GM21723 (cell line): ENCODE results near the gene AZU1.

Experiments
- ATAC-seq: cut with Tn5 transposase; IDR thresholded peaks from one replicate; pipeline ENCODE4 v1.9.1; 2021; ENCODE audit warnings: mild to moderate bottlenecking, moderate library complexity; ENCODE audit not compliant: unreplicated experiment

AZU1 gene

DNA sequence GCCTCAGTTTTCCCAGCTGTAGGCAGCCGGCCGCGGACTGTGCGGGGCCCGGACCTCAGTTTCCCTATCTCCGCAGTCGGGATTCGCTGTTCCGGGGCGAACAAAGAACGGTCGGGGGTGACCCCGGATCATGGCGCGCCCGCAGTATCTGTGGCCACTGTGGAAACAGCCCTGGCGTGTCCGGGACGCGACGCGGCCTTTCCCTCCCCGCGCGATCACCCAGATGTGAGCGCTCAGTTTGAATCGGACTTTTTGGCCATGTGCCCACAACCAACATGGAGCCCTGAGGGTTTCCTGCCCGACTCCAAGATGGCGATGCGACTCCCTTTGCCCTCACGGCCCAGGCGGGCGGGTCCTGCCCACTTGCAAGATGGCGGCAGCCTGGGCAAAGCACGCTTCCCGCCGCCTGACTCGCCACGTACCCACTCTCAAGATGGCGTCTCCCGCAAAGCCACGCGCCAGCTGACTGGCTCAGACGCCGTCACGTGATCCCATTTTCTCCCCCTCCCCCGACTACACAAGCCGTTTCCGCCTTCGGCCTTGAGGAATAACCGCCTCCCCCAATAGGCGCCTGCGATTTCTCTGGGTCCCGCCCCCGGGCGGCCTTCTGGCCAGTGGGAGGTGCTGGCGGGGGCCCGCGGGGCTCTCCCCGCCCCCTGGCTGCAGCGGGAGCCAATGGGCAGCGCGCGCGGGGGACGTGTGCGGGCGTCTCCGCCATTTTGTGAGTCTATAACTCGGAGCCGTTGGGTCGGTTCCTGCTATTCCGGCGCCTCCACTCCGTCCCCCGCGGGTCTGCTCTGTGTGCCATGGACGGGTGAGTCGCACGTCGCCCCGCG lies 30.7 kb upstream of the AZU1 start, which contains the start of gene PTBP1:
Gene PTBP1 (plus strand): TSS at position 761 of the 836 bp plus-strand sequence. CDS start 46 bp downstream, at position 807.
- peak; percentile 76 for ATAC-seq

DNA sequence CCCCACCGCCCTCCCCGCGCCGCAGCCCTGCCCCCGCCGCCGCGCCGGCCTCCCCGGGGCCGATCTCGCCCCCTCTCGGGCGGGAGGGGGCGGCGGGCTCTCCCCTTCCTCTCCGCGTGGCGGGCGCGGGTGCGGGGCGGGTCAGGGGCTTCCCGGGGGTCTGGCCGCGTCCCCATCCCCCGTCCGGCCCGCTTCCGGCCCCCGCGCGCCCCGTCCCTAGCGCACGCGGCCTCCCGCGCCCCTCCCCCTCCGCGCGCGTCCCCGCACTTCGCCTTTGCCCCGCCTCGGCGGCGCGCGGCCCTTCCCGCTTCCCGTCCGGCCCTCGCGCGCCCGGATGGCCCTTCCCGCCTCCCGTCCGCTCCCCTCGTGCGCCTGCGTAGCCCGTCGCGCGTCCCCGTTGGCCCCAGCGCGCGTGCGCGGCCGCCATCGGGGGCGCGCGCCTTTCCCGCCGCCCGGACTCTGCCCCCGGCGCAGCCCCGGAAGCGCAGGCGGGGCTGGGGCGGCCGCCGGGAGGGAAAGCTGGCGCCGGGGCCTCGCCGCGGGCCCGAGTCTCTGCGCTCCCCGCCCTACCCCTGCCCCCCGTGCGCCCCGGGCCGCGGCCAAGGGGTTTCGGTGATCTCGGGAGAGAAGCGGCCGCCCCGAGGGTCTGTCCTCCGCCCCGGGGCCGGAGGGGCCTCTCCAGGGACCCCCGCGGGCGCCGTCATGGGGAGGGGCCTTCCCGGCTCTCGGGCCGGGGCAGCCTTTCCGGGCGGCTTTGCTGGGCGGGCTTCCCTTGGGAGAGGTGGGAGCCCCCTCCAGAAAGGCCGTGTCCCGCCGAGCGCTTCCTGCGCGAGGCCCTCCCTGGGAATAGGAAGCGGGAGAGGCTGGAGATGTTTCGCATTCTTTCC lies 29.9 kb upstream of the AZU1 start:
- ATAC-seq, result peak; percentile 32

DNA sequence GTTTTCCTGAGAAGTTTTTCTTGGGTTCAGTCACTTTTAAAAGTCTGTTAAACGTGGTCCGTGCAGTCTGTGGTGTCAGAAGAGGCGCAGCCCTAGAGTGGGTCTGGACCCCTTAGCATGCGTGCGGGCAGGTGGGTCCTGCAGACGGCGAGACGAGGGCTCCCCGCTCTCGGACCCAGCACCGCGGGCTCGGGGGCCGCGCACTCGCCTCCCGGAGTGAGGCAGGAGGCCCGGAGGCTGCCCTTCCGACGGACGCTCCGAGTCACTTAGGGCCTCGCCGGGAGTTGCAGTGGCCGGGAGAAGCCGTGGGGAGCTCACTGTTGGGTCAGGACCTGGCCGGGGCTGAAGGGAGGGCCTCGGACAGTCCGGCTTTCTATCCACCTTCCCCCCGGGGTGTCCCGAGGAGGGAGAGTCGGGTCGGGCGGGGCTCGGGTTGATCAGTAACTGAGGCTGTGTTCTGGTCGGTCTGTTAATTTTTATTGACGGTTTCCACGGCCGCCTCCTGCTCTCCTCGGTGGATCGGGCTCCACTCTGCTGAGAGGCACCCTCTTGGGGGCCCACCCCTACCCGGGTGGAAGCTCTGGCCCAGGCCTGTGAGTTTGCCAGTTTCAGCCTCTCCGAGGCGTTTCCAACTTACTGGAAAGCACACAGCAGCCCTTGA lies 29.1 kb upstream of the AZU1 start:
- ATAC-seq, result no peak

DNA sequence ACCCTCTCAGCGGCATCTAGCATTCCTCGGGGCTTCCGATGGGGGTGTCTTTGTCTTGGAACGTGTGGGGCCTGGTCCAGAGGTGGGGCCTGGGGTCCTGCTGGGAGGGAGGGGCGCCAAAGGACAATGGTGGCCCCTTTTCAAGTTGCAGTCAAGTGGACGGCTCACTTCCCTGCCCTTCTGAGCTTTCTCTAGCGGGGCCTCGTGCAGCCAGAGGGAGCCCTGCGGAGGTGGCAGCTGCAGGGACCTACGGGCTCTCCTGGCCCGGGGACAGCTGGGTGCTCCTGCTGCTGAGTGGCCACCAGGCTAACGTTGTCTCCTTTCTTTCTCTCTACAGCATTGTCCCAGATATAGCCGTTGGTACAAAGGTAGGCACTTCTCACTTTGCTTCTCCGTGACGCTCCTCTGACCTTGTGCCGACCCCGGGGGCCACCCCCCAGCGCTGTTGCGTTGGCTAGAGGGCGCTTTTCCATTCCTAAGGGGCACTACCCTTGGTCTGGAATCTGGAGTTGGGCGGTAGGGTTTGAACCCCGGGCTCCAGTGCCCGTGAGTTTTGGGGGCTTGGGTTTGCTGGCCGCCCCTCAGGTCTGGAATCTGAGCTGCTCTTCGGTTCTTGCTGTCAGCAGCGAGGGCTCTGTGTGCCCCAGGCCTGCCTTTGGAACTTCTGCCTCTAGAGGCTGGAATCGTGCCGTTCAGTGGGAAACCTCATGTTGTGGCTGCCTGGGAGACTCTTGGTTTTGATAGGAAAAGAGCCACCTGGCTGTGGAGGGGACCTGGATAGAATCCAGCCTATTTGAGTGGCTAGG lies 28.4 kb upstream of the AZU1 start:
- no peak for ATAC-seq

DNA sequence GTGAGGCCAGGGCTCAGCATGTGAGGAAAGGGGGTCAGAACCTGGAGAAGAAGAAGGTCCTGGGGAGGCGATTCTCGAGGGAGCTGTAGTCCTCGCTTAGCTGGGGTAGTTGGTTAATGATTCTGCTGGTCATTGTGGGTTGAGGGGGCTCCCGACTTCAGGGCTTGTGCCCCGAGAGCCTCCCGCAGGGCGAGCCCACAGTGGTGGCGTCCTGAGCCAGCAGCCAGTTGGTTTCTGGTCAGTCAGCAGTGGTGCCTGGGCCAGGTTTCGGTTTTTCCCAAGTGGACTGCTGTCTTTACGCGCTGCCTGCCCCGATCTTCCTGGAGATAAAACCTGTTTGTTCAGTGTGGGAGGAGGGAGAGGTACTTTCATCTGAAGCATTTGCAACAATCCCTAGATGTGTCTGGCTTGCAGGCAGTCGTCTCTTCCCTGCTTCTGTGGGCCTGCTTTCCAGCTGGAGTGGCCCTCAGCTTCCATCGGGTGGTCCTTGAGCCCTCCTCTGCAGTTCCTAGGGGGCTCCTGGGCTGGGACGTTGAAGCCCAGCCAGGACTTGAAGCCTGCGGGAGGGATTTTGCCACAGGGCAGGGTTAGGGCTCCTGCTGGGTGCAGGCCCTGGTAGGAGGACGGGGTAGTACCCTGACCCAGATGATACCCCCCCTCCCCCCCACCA lies 27.1 kb upstream of the AZU1 start:
- ATAC-seq, result no peak

DNA sequence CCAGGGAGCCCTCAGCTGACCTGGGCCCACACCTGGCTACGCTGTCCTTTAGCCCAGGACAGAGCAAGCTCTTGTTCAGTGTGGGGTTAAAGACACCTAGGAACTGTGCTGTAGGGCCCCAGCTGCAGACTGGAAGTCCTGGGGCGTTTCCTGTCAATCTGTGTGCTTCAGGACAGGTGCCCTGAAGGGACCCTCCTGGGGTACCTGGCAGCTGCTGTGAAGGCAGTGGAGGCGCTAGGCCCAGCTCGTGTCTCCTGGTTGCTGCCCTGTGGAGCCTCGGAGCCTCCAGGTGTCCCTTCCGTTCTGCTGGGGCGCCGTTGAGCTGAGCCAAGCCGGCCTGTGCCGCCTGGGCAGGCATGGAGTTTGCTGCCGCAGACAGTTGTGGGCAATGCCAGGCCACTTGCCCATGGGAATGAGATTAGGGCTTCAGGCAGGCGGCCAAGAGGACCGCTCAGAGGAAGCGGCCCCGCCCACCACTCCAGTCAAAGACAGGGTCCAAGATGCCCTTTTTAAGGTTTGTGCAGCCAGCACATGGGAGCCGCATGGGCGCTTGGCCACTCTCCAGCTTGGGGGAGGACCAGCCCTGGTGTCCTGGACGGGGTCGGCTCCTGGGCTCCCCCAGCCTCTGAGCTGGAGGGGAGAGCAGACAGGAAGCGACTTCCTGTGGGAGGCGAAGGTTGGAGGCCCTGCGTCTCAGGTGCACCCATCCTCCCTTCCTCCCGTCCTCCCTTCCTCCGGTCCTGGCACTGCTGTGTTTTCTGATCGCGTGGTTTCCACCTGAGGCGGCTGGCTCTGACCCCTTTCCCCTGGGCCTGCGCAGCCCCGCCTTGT lies 26.4 kb upstream of the AZU1 start:
- ATAC-seq, result no peak

DNA sequence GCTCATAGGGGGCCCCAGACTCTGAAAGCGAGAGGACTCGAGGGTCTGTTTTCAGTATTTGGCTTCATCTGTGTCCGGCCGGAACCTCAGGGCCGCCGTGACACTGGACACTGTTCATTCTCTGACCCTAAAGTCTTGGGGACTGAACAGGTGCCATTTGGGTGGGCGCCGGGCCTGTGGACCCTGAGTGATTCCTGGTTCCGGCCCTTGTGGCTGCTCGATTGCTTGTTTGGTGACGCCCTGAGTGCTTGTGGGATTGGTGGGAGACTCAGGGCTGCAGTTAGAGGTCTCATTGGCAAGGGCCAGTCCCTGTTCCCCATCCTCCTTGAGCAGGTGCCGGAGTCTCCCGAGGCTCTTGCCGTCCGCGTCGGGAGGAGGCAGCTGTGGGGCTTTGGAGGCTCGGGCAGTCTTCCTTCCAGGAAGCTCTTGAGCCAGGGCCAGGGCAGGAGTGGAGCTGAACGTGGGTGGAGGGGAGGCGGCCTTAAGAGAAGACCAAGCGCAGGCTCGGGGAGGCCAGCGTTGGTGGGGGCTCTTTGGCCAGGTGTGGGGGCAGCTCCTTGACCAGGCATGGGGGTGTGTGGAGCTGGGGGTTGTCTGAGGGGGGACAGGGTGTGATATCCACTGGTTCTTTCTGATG lies 25.7 kb upstream of the AZU1 start:
- no peak for ATAC-seq

DNA sequence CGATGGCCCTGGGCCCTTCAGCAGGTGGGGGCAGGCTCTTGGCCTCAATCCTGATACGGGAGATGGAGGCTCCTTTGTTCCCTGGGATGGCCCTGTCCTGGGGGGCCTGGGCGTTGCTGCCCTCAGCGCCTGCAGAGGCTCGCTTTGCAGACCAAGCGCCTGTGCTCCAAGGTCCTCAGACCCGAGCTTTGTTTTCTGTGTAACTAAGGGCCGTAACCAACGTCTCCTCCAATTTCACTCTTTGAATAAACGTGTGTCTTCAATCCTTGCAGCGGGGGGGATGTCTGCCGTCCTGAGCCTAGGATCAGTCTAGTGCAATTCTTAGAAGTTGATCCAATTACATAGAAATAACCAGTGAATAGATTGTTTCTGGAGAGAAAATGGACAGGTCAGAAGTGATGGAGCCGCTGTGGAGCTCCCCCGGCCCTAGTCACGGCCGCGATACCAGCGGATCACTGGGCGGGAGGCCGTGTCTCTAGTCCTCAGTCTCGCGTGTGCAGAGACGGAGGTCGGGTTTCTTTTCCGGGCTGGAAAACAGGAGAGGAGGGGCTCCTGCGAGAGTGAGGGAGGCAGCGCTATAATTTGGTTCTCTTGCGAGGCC lies 25.0 kb upstream of the AZU1 start:
- no peak for ATAC-seq

DNA sequence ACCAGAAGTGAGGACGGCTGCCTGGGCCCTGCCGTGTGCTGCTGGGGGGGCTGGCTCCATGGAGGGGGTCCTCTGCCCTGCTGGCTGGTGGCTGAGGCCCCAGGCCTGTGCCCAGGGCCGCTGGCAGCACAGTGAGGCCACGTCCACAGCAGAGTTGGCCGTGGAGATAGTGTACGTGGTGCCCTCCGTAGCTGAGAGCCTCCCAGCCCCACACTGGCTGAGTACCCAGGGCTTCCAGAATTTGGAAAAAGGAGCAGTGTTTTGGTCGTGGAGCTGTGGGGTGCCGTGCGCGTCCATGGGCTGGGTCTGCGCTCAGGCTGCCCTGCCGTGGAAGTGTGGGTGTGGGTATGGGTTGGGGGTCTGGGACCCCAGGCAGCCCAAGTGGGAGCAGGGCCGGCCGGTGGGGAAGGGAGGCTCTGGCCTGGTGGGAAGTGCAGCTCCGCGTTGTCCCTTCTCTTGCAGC lies 24.5 kb upstream of the AZU1 start:
- ATAC-seq, result no peak

DNA sequence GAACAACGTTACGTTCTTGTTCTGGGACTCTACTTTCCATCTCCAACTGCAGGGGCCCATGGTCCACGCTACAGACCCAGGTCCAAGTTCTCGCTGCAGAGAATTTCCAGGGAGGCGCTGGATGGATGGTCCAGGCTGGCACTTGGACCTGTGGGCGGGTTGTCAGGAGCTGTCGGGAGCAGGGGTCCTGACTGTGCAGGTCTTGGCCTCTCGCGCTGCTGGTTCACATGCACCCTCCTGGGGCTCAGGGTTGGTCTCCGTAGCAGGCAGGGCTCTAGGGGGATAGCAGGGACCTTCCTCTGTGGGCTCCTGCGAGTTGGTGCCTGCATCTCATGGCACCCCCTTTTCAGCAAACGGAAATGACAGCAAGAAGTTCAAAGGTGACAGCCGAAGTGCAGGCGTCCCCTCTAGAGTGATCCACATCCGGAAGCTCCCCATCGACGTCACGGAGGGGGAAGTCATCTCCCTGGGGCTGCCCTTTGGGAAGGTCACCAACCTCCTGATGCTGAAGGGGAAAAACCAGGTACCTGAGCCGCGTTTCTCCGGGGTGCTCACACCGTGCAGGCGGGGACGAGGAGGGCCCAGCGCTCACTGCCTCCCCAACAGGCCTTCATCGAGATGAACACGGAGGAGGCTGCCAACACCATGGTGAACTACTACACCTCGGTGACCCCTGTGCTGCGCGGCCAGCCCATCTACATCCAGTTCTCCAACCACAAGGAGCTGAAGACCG lies 23.8 kb upstream of the AZU1 start:
- no peak for ATAC-seq

DNA sequence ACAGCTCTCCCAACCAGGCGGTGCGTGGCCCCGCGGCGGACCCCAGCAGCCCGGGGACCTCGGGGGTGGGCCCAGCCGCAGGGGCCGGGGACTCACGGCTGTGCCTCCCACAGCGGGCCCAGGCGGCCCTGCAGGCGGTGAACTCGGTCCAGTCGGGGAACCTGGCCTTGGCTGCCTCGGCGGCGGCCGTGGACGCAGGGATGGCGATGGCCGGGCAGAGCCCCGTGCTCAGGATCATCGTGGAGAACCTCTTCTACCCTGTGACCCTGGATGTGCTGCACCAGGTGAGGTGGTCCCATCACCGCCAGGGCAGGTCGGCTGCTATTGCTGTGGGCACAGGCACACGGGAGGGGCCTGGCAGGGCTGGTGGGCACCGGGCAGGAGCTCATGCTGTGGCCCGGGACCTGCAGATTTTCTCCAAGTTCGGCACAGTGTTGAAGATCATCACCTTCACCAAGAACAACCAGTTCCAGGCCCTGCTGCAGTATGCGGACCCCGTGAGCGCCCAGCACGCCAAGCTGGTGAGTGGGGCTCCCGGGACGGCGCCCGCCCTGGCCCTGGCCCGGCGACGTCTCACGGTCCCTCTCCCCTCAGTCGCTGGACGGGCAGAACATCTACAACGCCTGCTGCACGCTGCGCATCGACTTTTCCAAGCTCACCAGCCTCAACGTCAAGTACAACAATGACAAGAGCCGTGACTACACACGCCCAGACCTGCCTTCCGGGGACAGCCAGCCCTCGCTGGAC lies 23.0 kb upstream of the AZU1 start:
- ATAC-seq, result no peak

DNA sequence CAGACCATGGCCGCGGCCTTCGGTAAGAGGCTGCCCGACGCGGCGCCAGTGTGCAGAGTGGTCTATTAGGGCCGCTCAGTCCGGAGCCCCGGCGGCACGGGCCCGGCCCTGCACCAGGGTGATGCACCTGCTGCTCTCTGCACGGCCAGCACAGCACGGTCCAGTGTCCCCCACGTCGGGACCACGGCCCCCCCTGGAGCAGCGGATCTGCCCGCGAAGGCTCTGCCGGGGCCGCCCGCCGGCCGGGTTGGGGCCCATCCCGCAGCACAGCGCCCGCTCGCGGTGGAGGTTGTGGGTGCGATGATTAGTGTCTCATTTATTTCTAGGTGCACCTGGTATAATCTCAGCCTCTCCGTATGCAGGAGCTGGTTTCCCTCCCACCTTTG lies 22.5 kb upstream of the AZU1 start:
- ATAC-seq, result no peak

DNA sequence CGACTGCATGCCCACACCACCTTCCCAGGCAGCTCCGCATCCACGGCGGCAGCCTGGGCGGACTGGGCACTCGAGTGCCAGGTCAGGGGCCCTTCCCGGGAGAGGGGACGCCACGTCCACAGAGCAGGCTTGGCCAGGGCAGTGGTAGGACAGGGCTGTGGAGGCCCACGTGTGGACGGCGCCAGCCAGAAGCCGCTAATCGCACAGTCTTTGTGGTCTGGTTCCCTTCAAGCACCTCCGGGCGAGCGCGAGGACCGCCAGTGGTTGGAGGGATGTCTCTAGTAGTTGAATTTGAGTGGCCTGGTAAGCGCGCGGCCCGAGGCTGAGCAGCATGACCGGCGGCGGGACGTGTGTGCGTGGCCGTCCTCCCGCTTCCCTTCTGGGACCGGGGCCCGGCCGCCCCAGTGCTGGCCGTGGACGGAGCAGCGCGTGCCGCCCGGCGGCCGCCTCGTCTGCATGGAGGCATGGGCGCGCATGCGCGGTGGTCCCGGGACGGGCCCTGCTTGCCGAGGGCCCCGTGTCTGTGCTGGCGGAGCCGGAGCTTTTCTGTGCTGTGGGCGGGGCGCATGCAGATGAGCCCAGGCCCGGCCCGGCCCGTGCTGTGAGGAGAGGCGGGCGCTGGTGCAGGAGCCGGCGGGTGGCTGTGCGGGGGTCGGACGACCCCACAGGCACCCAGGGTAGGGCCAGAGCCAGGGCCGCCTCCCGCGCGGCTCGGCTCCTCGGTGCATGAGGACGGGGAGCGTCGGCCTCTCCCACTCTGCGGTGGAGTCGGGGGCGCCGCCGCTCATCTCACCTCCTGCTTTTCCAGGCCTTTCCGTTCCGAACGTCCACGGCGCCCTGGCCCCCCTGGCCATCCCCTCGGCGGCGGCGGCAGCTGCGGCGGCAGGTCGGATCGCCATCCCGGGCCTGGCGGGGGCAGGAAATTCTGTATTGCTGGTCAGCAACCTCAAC lies 21.8 kb upstream of the AZU1 start:
- ATAC-seq, result no peak

DNA sequence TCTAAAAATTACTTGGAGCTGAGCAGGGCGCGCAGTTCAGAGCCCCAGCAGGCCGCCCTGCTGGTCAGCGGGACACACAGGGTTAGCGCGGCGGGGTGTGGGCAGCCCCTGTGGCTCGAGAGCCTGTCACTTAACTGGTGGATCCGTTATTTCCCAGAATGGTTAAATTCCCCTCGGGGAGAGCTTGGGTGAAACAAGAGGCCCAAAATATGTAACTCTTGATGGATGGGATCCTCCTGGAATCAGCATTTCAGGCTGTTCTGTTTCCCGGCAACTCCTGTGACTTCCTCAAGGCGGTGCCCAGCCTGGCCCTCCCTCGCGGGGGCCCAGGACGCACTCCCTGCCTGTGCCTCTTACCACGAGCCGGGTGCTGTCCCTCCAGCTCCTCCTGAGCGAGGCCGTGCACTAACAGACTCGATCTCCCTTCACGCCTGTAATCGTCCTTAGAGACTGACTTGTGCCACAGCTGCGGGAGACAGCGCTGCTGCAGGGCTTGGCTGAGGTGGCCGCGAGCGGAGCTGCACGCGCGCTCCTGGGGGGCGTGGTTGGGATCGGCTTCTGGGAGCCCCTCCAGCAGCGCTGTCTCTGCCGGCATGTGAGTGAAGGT lies 20.7 kb upstream of the AZU1 start:
- ATAC-seq, result no peak
